H9 (cell line): Measurements from ENCODE around the gene IFNA4. TPM values are rescaled to one million over a fixed set of nuclear protein-coding genes. Genes with fewer than 3 reads are reported as not detected.
"Not testable (repeated sequence)": the region's sequence is repeated elsewhere in the genome, so short reads cannot be mapped to it uniquely, and the experiment has no call there.

Source experiments
- DNase-seq: peaks from one replicate; pipeline ENCODE4 v3.0.0-alpha.2; 2017
- H2AFZ ChIP-seq: one replicate; pipeline ENCODE4 v1.6.1; 2013; ENCODE audit warnings: mild to moderate bottlenecking, low read length, control low read depth, moderate library complexity
- H2AK5ac ChIP-seq: 2 replicates; pipeline ENCODE4 v1.6.1; 2013; ENCODE audit warnings: low read length, control low read depth, mixed read lengths; ENCODE audit not compliant: insufficient read length
- H2BK120ac ChIP-seq: one replicate; pipeline ENCODE4 v1.6.1; 2013; ENCODE audit warnings: low read depth, mild to moderate bottlenecking, low read length, control low read depth, inconsistent platforms; ENCODE audit not compliant: poor library complexity, severe bottlenecking
- H2BK12ac ChIP-seq: 2 replicates; pipeline ENCODE4 v1.6.1; 2013; ENCODE audit warnings: low read length, control low read depth, mixed read lengths, low read depth; ENCODE audit not compliant: insufficient read length
- H2BK15ac ChIP-seq: 2 replicates; pipeline ENCODE4 v1.6.1; 2013; ENCODE audit warnings: low read depth, low read length, control low read depth
- H2BK20ac ChIP-seq: one replicate; pipeline ENCODE4 v1.6.1; 2013; ENCODE audit warnings: low read depth, mild to moderate bottlenecking, low read length, control low read depth, inconsistent platforms; ENCODE audit not compliant: poor library complexity, severe bottlenecking
- H2BK5ac ChIP-seq: 2 replicates; pipeline ENCODE4 v1.6.1; 2013; ENCODE audit warnings: low read length, control low read depth, mixed read lengths; ENCODE audit not compliant: insufficient read length
- H3K14ac ChIP-seq: 2 replicates; pipeline ENCODE4 v1.6.1; 2013; ENCODE audit warnings: low read length, control low read depth; ENCODE audit not compliant: insufficient read depth
- H3K18ac ChIP-seq: 2 replicates; pipeline ENCODE4 v1.6.1; 2013; ENCODE audit warnings: low read depth, mild to moderate bottlenecking, mixed read lengths, low read length, control low read depth; ENCODE audit not compliant: insufficient read length
- H3K23ac ChIP-seq: 2 replicates; pipeline ENCODE4 v1.6.1; 2013; ENCODE audit warnings: low read length, control low read depth, mixed read lengths, low read depth; ENCODE audit not compliant: insufficient read length
- H3K23me2 ChIP-seq: 2 replicates; pipeline ENCODE4 v1.6.1; 2013; ENCODE audit warnings: low read depth, mild to moderate bottlenecking, mixed read lengths, low read length, control low read depth; ENCODE audit not compliant: insufficient read length, poor library complexity, severe bottlenecking
- H3K27ac ChIP-seq: 2 replicates; pipeline ENCODE4 v1.5.1; 2013; ENCODE audit warnings: low read length, control low read depth, mixed read lengths, low read depth; ENCODE audit not compliant: insufficient read length
- H3K27me3 ChIP-seq: 2 replicates; pipeline ENCODE4 v1.6.1; 2013; ENCODE audit warnings: low read length, control low read depth, inconsistent platforms; ENCODE audit not compliant: insufficient read depth
- H3K4ac ChIP-seq: 2 replicates; pipeline ENCODE4 v1.6.1; 2013; ENCODE audit warnings: low read depth, mild to moderate bottlenecking, control low read depth, inconsistent platforms, low read length, moderate library complexity
- H3K4me1 ChIP-seq: 2 replicates; pipeline ENCODE4 v1.6.1; 2013; ENCODE audit warnings: low read length, control low read depth, inconsistent platforms; ENCODE audit not compliant: insufficient read depth
- H3K4me2 ChIP-seq: 2 replicates; pipeline ENCODE4 v1.6.1; 2013; ENCODE audit warnings: low read length, control low read depth, mixed read lengths; ENCODE audit not compliant: insufficient read length, insufficient read depth
- H3K56ac ChIP-seq: 2 replicates; pipeline ENCODE4 v1.6.1; 2013; ENCODE audit warnings: low read depth, mild to moderate bottlenecking, mixed read lengths, low read length, control low read depth; ENCODE audit not compliant: insufficient read length
- H3K79me1 ChIP-seq: 2 replicates; pipeline ENCODE4 v1.6.1; 2013; ENCODE audit warnings: low read depth, mild to moderate bottlenecking, moderate library complexity, low read length, control low read depth, inconsistent platforms; ENCODE audit not compliant: insufficient read depth, poor library complexity, severe bottlenecking
- H3K79me2 ChIP-seq: 2 replicates; pipeline ENCODE4 v1.6.1; 2013; ENCODE audit warnings: low read length, control low read depth, inconsistent platforms; ENCODE audit not compliant: insufficient read depth
- H3K9ac ChIP-seq: 2 replicates; pipeline ENCODE4 v1.6.1; 2013; ENCODE audit warnings: low read length, control low read depth, mixed read lengths; ENCODE audit not compliant: insufficient read length; ENCODE audit errors: extremely low read depth
- H3K9me3 ChIP-seq: one replicate; pipeline ENCODE4 v1.6.1; 2013; ENCODE audit warnings: low read depth, low read length, inconsistent platforms; ENCODE audit not compliant: control insufficient read depth
- H3T11ph ChIP-seq: one replicate; pipeline ENCODE4 v1.6.1; 2013; ENCODE audit warnings: mild to moderate bottlenecking, low read length, control low read depth, inconsistent platforms
- H4K20me1 ChIP-seq: one replicate; pipeline ENCODE4 v1.6.1; 2013; ENCODE audit not compliant: control insufficient read depth, insufficient read length, insufficient read depth
- H4K5ac ChIP-seq: 2 replicates; pipeline ENCODE4 v1.6.1; 2013; ENCODE audit warnings: low read depth, mild to moderate bottlenecking, mixed read lengths, low read length, control low read depth; ENCODE audit not compliant: insufficient read length
- H4K8ac ChIP-seq: replicated peaks from 2 replicates; pipeline ENCODE4 v1.6.1; 2013; ENCODE audit warnings: low read length, control low read depth, mixed read lengths, low read depth; ENCODE audit not compliant: insufficient read length
- H4K91ac ChIP-seq: 2 replicates; pipeline ENCODE4 v1.6.1; 2013; ENCODE audit warnings: low read depth, mild to moderate bottlenecking, moderate library complexity, mixed read lengths, low read length, control low read depth; ENCODE audit not compliant: insufficient read length
- H3K27ac Mint-ChIP-seq, 3 experiments: 2 replicates in 2 of 3; 3 replicates in 1 of 3; pipeline ENCODE4 v1.8.0; 2020 to 2021; ENCODE audit warnings: mixed read lengths in 3 of 3, mild to moderate bottlenecking in 1 of 3, moderate library complexity in 1 of 3
- H3K27me3 Mint-ChIP-seq: 2 replicates; pipeline ENCODE4 v1.8.0; 2021; ENCODE audit warnings: low read depth, mild to moderate bottlenecking, moderate library complexity, mixed read lengths
- H3K36me3 Mint-ChIP-seq, 3 experiments: 2 replicates in 2 of 3; 3 replicates in 1 of 3; pipeline ENCODE4 v1.8.0; 2020 to 2021; ENCODE audit warnings: low read depth in 3 of 3, mixed read lengths in 3 of 3; ENCODE audit not compliant: insufficient read depth in 1 of 3
- H3K4me1 Mint-ChIP-seq, 2 experiments: 2 replicates each; pipeline ENCODE4 v1.8.0; 2020; ENCODE audit warnings: mixed read lengths in 2 of 2
- H3K4me3 Mint-ChIP-seq, 2 experiments: 2 replicates in 1 of 2; 3 replicates in 1 of 2; pipeline ENCODE4 v1.8.0; 2020 to 2021; ENCODE audit warnings: mild to moderate bottlenecking in 2 of 2, mixed read lengths in 2 of 2, moderate library complexity in 1 of 2
- H3K9me3 Mint-ChIP-seq, 2 experiments: 2 replicates in 1 of 2; 3 replicates in 1 of 2; pipeline ENCODE4 v1.8.0; 2020; ENCODE audit warnings: mild to moderate bottlenecking in 2 of 2, mixed read lengths in 2 of 2, moderate library complexity in 1 of 2
- WGBS: extraction: QIAGEN DNeasy Blood & Tissue Kit; methylation state at CpG from one replicate; pipeline ENCODE4 v1.1.7; 2013; ENCODE audit warnings: missing lambda C conversion rate, low lambda C conversion rate, mixed read lengths; ENCODE audit not compliant: insufficient read length; ENCODE audit errors: extremely low coverage; 5-methylcytosine and 5-hydroxymethylcytosine counted together
- total RNA-seq: library from RNA; stranded (reverse); gene quantifications from 2 replicates; pipeline ENCODE4 v1.2.1, GENCODE V29; 2021
- TF ChIP-seq, protein P1 (sequence below): fragments of 200-600 bp; sonication (generic); conservative IDR thresholded peaks from 3 replicates; pipeline ENCODE4 v1.8.0; 2021; ENCODE audit warnings: antibody characterized with exemption, mild to moderate bottlenecking

IFNA4 gene
- total RNA-seq, 1 experiment from 2014 or later: not detected

DNA sequence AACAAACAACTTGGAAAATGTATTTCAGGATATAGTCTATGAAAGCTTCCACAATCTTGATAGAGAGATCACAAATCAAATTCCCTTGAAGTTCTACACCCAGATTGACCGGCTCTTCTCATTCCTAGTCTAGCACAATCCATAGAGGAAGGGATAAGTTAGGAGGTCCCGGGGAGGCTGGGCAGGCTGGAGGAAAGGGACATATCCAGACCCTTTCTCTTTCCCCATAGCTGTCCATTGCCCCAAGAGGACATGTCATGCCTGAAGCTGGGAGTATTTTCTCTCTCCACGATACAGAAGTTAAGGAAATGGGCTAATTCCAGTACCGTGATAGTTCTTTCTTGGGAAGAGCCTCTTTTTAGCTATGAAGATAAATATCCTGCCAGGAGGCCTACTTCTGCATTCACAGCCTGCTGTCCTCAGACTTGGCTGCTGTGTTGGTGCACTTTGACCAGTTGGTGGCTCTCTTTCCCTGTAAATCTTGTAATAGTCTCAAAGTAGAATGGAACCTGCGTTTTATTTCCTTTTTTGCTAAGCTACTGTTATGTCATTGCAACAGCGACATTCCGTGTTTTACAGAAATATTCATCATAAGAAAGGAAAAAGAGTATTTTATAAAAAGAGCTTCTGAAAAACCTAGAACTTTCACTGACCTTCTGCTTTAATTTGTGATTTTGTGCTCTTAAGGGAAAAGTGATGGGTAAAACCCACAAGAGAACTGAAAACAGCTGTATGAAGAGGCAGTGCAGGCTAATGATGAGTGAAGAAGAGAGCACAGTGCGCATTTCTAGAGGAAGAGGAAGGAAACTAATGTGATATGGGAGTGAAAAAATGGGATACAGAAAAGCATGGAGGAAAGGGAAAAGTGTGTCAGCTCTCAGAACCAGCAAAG is 48.3 kb upstream of the IFNA4 start:
- H4K5ac ChIP-seq, DNase-seq, H3K23me2 ChIP-seq, H2BK120ac ChIP-seq, H4K20me1 ChIP-seq, H3K23ac ChIP-seq, H3T11ph ChIP-seq, H3K4me1 ChIP-seq, H3K27ac ChIP-seq, H4K91ac ChIP-seq, H3K18ac ChIP-seq, H3K4me3 Mint-ChIP-seq, H3K14ac ChIP-seq, H2AK5ac ChIP-seq, H3K4ac ChIP-seq, H2BK12ac ChIP-seq, H3K27ac Mint-ChIP-seq, H2BK20ac ChIP-seq, H3K4me1 Mint-ChIP-seq, H2AFZ ChIP-seq, H3K56ac ChIP-seq, H3K4me2 ChIP-seq, H2BK5ac ChIP-seq, H2BK15ac ChIP-seq, H3K79me2 ChIP-seq, H3K79me1 ChIP-seq, H3K9me3 Mint-ChIP-seq, H3K36me3 Mint-ChIP-seq, H4K8ac ChIP-seq, H3K27me3 ChIP-seq, H3K9me3 ChIP-seq, H3K9ac ChIP-seq: not testable (repeated sequence)
- WGBS: no CpG with 5 or more reads among the region's 8 CpGs
- TF ChIP-seq, protein P1, sequence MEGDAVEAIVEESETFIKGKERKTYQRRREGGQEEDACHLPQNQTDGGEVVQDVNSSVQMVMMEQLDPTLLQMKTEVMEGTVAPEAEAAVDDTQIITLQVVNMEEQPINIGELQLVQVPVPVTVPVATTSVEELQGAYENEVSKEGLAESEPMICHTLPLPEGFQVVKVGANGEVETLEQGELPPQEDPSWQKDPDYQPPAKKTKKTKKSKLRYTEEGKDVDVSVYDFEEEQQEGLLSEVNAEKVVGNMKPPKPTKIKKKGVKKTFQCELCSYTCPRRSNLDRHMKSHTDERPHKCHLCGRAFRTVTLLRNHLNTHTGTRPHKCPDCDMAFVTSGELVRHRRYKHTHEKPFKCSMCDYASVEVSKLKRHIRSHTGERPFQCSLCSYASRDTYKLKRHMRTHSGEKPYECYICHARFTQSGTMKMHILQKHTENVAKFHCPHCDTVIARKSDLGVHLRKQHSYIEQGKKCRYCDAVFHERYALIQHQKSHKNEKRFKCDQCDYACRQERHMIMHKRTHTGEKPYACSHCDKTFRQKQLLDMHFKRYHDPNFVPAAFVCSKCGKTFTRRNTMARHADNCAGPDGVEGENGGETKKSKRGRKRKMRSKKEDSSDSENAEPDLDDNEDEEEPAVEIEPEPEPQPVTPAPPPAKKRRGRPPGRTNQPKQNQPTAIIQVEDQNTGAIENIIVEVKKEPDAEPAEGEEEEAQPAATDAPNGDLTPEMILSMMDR: peak; percentile 74
- peaks cover 23% of the 10 kb centered on the region for H3K27me3 Mint-ChIP-seq
